B cell (primary cell): ENCODE results near the gene ABCA7. TPM values are rescaled to one million over a fixed set of nuclear protein-coding genes. Genes with fewer than 3 reads are reported as not detected.
A peak's percentile ranks its signal among the peaks of the same experiment; 100 is the strongest.

Experiments used
- ATAC-seq: fragments of 200-7000 bp; cut with Tn5 transposase; one replicate; pipeline ENCODE4 v1.10.0; 2021; ENCODE audit warnings: low read depth, mild to moderate bottlenecking, moderate number of reproducible peaks, moderate library complexity
- CTCF ChIA-PET: fragments of 350-600 bp; sonication (Branson Sonifier 250); formaldehyde crosslinking; loops from one replicate; lab custom pipeline; 2021; ENCODE audit warnings: antibody characterized with exemption, inconsistent platforms; lab: Charles Lee
- POLR2A ChIA-PET: fragments of 350-600 bp; sonication (Branson Sonifier 250); formaldehyde crosslinking; loops from one replicate; lab custom pipeline; 2021; ENCODE audit warnings: antibody characterized with exemption; lab: Charles Lee
- DNase-seq: peaks from one replicate; pipeline ENCODE4 v3.0.0; 2013
- H2AFZ ChIP-seq: 2 replicates; pipeline ENCODE4 v1.6.1; 2012; ENCODE audit warnings: mild to moderate bottlenecking, low read depth, low read length; ENCODE audit not compliant: insufficient read depth, poor library complexity, severe bottlenecking
- H3K27ac ChIP-seq, 2 donors: 1 replicate in 1 of 2; 2 replicates in 1 of 2; pipeline ENCODE4 v1.5.1; 2012 to 2013; ENCODE audit warnings: low read length in 2 of 2, mild to moderate bottlenecking in 2 of 2, moderate library complexity in 1 of 2
- H3K27me3 ChIP-seq, 4 experiments: fragments of 200-600 bp in 1 of 4; sonication (generic) in 1 of 4; replicated peaks in 1 of 4; 1 replicate in 2 of 4; 2 replicates in 2 of 4; pipeline versions ENCODE4 v1.6.1 to v1.7.0; 2013 to 2016; ENCODE audit warnings: low read length in 3 of 4, mild to moderate bottlenecking in 2 of 4, mixed read lengths in 1 of 4, moderate library complexity in 1 of 4; ENCODE audit not compliant: insufficient read depth in 4 of 4, control insufficient read depth in 3 of 4; ENCODE audit errors: control extremely low read depth in 1 of 4
- H3K36me3 ChIP-seq, 2 experiments: replicated peaks in 1 of 2; 1 replicate in 1 of 2; 2 replicates in 1 of 2; pipeline versions ENCODE4 v1.6.1 to v1.7.1; 2013; ENCODE audit warnings: low read length in 1 of 2; ENCODE audit not compliant: insufficient read depth in 2 of 2, control insufficient read depth in 1 of 2; ENCODE audit errors: control extremely low read depth in 1 of 2, extremely low read depth in 1 of 2
- H3K4me1 ChIP-seq, 2 donors: fragments of 200-600 bp in 1 of 2; sonication (generic) in 1 of 2; 1 replicate in 1 of 2; 2 replicates in 1 of 2; pipeline versions ENCODE4 v1.5.1 to v1.6.1; 2013 to 2017; ENCODE audit warnings: low read length in 2 of 2; ENCODE audit not compliant: control insufficient read depth in 2 of 2, insufficient read depth in 2 of 2
- H3K4me2 ChIP-seq: replicated peaks from 2 replicates; pipeline ENCODE3; 2012; ENCODE audit warnings: mild to moderate bottlenecking, low read depth, low read length; ENCODE audit not compliant: poor library complexity, severe bottlenecking
- H3K4me3 ChIP-seq, 5 experiments: fragments of 200-600 bp in 1 of 5; sonication (generic) in 1 of 5; 1 replicate in 3 of 5; 2 replicates in 2 of 5; pipeline versions ENCODE4 v1.5.1 to v1.7.0; 2011 to 2016; ENCODE audit warnings: low read length in 4 of 5, mild to moderate bottlenecking in 4 of 5, low read depth in 2 of 5, control low read depth in 1 of 5, moderate library complexity in 1 of 5; ENCODE audit not compliant: insufficient read depth in 1 of 5; ENCODE audit errors: control extremely low read depth in 1 of 5, extremely low read depth in 1 of 5
- H3K79me2 ChIP-seq: fragments of 200-600 bp; sonication (generic); one replicate; pipeline ENCODE4 v1.6.0; 2016; ENCODE audit warnings: low read length; ENCODE audit not compliant: control insufficient read depth, insufficient read depth
- H3K9ac ChIP-seq: fragments of 200-600 bp; sonication (generic); 2 replicates; pipeline ENCODE4 v1.6.1; 2017; ENCODE audit warnings: mild to moderate bottlenecking, low read length, moderate library complexity
- H3K9me3 ChIP-seq, 3 donors: one replicate each; pipeline versions ENCODE4 v1.6.1 to v1.7.1; 2013; ENCODE audit warnings: low read length in 2 of 3; ENCODE audit not compliant: control insufficient read depth in 2 of 3, insufficient read depth in 1 of 3; ENCODE audit errors: control extremely low read depth in 1 of 3
- H4K20me1 ChIP-seq: 2 replicates; pipeline ENCODE4 v1.6.0; 2012; ENCODE audit warnings: mild to moderate bottlenecking, low read length; ENCODE audit not compliant: insufficient read depth, control insufficient read depth, poor library complexity, severe bottlenecking
- H3K27ac Mint-ChIP-seq: one replicate; pipeline ENCODE4 v1.8.0; 2021; ENCODE audit warnings: mixed read lengths
- H3K27me3 Mint-ChIP-seq: one replicate; pipeline ENCODE4 v1.8.0; 2021; ENCODE audit warnings: mixed read lengths
- H3K4me1 Mint-ChIP-seq: one replicate; pipeline ENCODE4 v1.8.0; 2021; ENCODE audit warnings: mixed read lengths
- H3K4me3 Mint-ChIP-seq: one replicate; pipeline ENCODE4 v1.8.0; 2021; ENCODE audit warnings: mixed read lengths
- H3K9me3 Mint-ChIP-seq: one replicate; pipeline ENCODE4 v1.8.0; 2022; ENCODE audit warnings: mixed read lengths; ENCODE audit not compliant: insufficient read depth
- EZH2 ChIP-seq: IDR thresholded peaks from 2 replicates; pipeline ENCODE4 v1.6.1; 2012; ENCODE audit warnings: borderline replicate concordance, low read depth, mild to moderate bottlenecking, moderate library complexity, low read length; ENCODE audit not compliant: insufficient read depth, poor library complexity, severe bottlenecking
- WGBS: methylation state at CpG from one replicate; pipeline ENCODE4 v1.1.5; 2013; ENCODE audit warnings: missing lambda C conversion rate; ENCODE audit not compliant: insufficient coverage; 5-methylcytosine and 5-hydroxymethylcytosine counted together
- intact Hi-C: fragments of 100-400 bp; cut with micrococcal nuclease; formaldehyde crosslinking; loops from one replicate; pipeline ENCODE4 v1.10.0; 2022
- polyA plus RNA-seq: library from polyadenylated mRNA; depleted of rRNA; stranded (reverse); fragments of >200 nt; gene quantifications from 2 replicates; pipeline ENCODE4 v1.2.3, GENCODE V29; 2012
- total RNA-seq, 2 donors: library from RNA; stranded (reverse); fragments of 120-200 nt in 1 of 2; gene quantifications; 1 replicate in 1 of 2; 2 replicates in 1 of 2; pipeline versions ENCODE4 v1.2.3 to v1.2.4, GENCODE V29; 2013 to 2022
- TF ChIP-seq, protein P1 (sequence below): fragments of 200-600 bp; IDR thresholded peaks from one replicate; pipeline ENCODE4 v1.8.0; 2022; ENCODE audit warnings: antibody characterized with exemption, mild to moderate bottlenecking

The ABCA7 gene
- total and polyA plus RNA-seq, 2 donors (not counting 1 experiment from before 2014, with no cell fraction given): 192 to 281 TPM

DNA sequence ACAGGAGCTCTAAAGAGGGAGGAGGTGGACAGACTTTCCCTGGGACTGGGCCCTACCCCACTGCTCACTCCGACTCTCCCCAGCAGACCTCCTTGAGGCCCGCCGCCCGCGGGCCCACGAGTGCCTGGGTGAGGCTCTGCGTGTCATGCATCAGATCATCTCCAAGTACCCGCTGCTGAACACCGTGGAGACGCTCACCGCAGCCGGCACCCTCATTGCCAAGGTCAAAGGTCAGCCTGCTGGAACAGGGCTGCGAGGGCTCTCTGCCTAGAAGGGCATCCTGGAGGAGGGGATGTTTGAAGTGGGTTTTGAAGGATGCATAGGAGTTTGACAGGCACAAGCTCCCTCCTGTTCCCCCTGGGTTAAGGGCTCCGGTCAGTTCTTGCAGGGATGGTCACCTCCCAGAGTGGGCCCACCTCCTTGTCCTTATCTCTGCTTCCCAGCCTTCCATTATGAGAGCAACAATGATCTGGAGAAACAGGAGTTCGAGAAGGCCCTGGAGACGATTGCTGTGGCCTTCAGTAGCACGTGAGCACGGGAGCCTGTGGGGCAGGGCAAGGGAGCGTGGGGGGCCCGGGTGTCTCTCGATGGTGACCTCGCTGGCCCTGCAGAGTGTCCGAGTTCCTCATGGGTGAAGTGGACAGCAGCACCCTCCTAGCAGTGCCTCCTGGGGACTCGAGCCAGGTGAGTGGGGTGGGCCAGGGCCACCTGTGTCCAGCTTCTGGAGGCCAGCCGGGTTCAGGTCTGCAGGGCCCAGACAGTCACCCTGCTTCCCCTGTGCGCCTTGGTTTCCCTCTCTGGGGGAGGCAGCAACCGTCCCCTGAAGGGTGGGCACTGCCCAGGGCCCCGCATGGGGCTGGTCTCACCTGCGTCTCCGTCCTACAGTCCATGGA lies 33.4 kb downstream of the ABCA7 start:
- POLR2A ChIA-PET: interaction anchor here (0.6 to 0.7 kb wide), 2 partner anchors 127 to 195 kb away, joined by 3 to 9 read pairs; no protein-coding TSS in a partner anchor
- no peak overlapping the region for H2AFZ ChIP-seq
- intact Hi-C loops: no loop called here
- ATAC-seq (no peak), DNase-seq (no peak)
- H3K79me2 ChIP-seq: peaks cover 83% of the 10 kb centered on the region
- no peaks in the 10 kb centered on the region for H3K27me3 ChIP-seq
- H3K27ac Mint-ChIP-seq: peak overlapping the region; percentile 68
- TF ChIP-seq, protein P1, sequence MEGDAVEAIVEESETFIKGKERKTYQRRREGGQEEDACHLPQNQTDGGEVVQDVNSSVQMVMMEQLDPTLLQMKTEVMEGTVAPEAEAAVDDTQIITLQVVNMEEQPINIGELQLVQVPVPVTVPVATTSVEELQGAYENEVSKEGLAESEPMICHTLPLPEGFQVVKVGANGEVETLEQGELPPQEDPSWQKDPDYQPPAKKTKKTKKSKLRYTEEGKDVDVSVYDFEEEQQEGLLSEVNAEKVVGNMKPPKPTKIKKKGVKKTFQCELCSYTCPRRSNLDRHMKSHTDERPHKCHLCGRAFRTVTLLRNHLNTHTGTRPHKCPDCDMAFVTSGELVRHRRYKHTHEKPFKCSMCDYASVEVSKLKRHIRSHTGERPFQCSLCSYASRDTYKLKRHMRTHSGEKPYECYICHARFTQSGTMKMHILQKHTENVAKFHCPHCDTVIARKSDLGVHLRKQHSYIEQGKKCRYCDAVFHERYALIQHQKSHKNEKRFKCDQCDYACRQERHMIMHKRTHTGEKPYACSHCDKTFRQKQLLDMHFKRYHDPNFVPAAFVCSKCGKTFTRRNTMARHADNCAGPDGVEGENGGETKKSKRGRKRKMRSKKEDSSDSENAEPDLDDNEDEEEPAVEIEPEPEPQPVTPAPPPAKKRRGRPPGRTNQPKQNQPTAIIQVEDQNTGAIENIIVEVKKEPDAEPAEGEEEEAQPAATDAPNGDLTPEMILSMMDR: no peak
- TF ChIP-seq EZH2: no peak
- no peaks in the 10 kb centered on the region for H3K27me3 Mint-ChIP-seq
- 96% methylated on average over 30 of the region's 30 CpGs for WGBS
- H3K9ac ChIP-seq: no peak overlapping the region
- peaks cover 67% of the 10 kb centered on the region for H4K20me1 ChIP-seq
- H3K27ac ChIP-seq: peak overlapping the region; percentile 12 to 47
- no peak overlapping the region for H3K4me3 ChIP-seq
- peaks cover 76 to 94% of the 10 kb centered on the region in 2 donors for H3K4me1 ChIP-seq
- H3K9me3 ChIP-seq: no peaks in the 10 kb centered on the region
- peaks cover 58% of the 10 kb centered on the region for H3K4me1 Mint-ChIP-seq
- H3K4me2 ChIP-seq: peak overlapping the region; percentile 90
- H3K9me3 Mint-ChIP-seq: no peaks in the 10 kb centered on the region
- peaks cover 0 to 78% of the 10 kb centered on the region in 2 experiments for H3K36me3 ChIP-seq
- CTCF ChIA-PET: interaction anchor here (1.0 to 6.9 kb wide), 3 partner anchors 7 to 51 kb away, joined by 3 to 56 read pairs (median 49); partner anchors contain the start of gene ARHGAP45
- peak overlapping the region; percentile 50 for H3K4me3 Mint-ChIP-seq
